ENCODE data around the gene KRTAP10-4. TPM values are rescaled to one million over a fixed set of nuclear protein-coding genes. Genes with fewer than 3 reads are reported as not detected.
"Not testable (repeated sequence)": the region's sequence is repeated elsewhere in the genome, so short reads cannot be mapped to it uniquely, and the experiment has no call there.

The KRTAP10-4 gene
- total and polyA plus RNA-seq, 2 donors from 2014 or later, result not detected

DNA sequence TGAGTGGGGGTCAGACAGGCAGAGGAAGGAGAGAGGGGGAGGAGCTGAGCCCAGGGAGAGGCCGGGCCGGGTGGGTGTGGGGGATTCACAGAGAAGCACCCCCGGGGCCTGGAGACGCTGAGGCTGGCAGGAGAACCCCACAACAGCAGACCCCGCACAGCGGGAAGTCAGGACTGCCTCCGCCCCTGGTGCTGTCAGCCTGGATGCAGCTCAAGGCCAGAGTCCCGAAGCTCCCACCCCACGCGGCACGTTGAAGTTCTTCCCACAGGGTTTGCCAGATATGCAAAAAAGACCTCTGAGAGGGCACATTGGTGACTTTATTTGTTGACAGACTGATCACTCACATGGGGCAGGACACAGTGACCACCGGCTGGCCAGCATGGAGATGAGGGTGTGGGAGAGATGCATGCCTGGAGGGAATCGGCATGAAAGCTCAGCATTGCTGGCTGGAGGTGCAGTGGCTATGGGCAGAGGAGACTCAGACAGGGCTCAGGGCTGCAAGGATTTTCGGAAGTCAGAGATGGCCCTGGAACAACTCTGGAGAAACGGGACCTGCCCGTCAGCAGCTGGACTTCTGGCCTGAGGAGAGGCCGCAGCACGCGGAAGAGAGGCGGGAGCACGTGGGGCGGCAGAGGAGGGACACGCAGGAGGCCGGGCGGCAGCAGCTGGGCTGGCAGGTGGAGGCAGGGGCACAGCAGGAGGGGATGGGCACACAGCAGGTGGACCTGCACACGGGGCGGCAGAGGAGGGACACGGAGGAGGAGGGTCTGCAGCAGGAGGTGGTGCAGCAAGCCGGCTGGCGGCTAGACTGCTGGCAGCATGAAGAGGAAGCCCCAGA, 15.8 kb upstream of the KRTAP10-4 start:
- FAIRE-seq (no peak), DNase-seq (peak in 1 of 5 donors; percentile 37)
- TF ChIP-seq, protein P1, sequence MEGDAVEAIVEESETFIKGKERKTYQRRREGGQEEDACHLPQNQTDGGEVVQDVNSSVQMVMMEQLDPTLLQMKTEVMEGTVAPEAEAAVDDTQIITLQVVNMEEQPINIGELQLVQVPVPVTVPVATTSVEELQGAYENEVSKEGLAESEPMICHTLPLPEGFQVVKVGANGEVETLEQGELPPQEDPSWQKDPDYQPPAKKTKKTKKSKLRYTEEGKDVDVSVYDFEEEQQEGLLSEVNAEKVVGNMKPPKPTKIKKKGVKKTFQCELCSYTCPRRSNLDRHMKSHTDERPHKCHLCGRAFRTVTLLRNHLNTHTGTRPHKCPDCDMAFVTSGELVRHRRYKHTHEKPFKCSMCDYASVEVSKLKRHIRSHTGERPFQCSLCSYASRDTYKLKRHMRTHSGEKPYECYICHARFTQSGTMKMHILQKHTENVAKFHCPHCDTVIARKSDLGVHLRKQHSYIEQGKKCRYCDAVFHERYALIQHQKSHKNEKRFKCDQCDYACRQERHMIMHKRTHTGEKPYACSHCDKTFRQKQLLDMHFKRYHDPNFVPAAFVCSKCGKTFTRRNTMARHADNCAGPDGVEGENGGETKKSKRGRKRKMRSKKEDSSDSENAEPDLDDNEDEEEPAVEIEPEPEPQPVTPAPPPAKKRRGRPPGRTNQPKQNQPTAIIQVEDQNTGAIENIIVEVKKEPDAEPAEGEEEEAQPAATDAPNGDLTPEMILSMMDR (IDR thresholded peaks at IDR 0.05; ENCODE audit: borderline replicate concordance, extremely low read depth, insufficient read depth), result no peak

DNA sequence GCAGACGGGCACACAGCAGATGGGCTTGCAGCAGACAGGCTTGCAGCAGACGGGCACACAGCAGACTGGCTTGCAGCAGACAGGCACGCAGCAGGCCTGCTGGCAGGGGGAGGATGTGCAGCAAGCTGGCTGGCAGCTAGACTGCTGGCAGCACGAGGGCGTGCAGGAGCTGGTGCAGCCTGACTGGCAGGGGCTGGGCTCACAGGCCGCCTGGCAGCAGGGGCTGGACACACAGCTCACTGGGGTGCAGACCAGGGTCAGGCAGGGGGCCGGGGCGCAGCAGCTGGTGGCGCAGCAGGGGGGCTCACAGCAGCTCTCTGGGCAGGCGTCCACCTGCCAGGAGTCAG, 15.2 kb upstream of the KRTAP10-4 start:
- H3K4me1 ChIP-seq (ENCODE audit: control insufficient read depth in 2 of 3, insufficient read depth in 2 of 3, low read depth in 1 of 3, low read length in 3 of 3); DNase-seq; H3K27me3 ChIP-seq (ENCODE audit: control insufficient read depth, insufficient read depth, low read length); intact Hi-C loops (cut with DNase I); H3K9me3 ChIP-seq (ENCODE audit: control insufficient read depth in 2 of 3, insufficient read depth in 1 of 3, low read length in 3 of 3); FAIRE-seq; H3K4me3 ChIP-seq (ENCODE audit: low read length in 3 of 3); H3K36me3 ChIP-seq (ENCODE audit: control insufficient read depth in 2 of 3, insufficient read depth in 3 of 3, low read length in 3 of 3); H3K9ac ChIP-seq (ENCODE audit: low read length in 3 of 3); H3K27ac ChIP-seq (ENCODE audit: low read depth in 2 of 2, low read length in 2 of 2): not testable (repeated sequence)

More for the DNA sequence above, 15.8 kb upstream of the KRTAP10-4 start:
- no peak overlapping the region for H3K4me3 ChIP-seq (ENCODE audit: low read length in 3 of 3)
- H3K9me3 ChIP-seq (ENCODE audit: control insufficient read depth in 2 of 3, insufficient read depth in 1 of 3, low read length in 3 of 3), result no peaks in the 10 kb centered on the region
- no peaks in the 10 kb centered on the region for H3K4me1 ChIP-seq (ENCODE audit: control insufficient read depth in 2 of 3, insufficient read depth in 2 of 3, low read depth in 1 of 3, low read length in 3 of 3)
- H3K36me3 ChIP-seq (ENCODE audit: control insufficient read depth in 2 of 3, insufficient read depth in 3 of 3, low read length in 3 of 3), result no peaks in the 10 kb centered on the region
- no peaks in the 10 kb centered on the region for H3K27me3 ChIP-seq (ENCODE audit: control insufficient read depth, insufficient read depth, low read length)
- H3K27ac ChIP-seq (ENCODE audit: low read depth in 2 of 2, low read length in 2 of 2), result no peak overlapping the region
- intact Hi-C loops (cut with DNase I), result no loop called here
- no peak overlapping the region for H3K9ac ChIP-seq (ENCODE audit: low read length in 3 of 3)

DNA sequence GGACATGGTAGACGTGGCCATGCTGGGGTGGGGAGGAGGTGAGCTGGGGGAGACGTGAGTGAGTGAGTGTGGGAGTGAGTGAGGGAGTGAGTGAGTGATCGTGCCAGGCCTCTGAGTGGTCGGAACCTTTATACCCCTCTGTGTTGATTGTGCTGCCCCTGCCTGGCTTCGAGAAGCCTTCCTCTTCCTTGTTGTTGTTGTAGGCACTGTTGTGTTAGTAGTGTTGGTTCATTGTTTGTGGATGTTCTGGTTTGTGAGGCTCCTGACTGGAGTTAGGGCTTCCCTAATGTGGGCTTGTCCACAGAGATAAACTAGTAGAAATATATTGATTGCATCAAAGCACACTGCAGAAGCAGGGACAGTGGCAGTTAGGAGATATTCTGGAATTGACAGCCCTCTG, 14.8 kb upstream of the KRTAP10-4 start, which contains the start of gene KRTAP10-3:
TSS of gene KRTAP10-3 (minus strand) at position 101 of the 400 bp plus-strand sequence. CDS start at position 21, 80 bp downstream.
- Histone ChIP-seq H3K4me3 (ENCODE audit: low read length in 3 of 3) (no peak within 1 kb of the TSS), H3K9ac (ENCODE audit: low read length in 3 of 3) (no peak within 1 kb of the TSS), H3K4me1 (ENCODE audit: control insufficient read depth in 2 of 3, insufficient read depth in 2 of 3, low read depth in 1 of 3, low read length in 3 of 3) (no peaks in the 10 kb centered on the region), H3K9me3 (ENCODE audit: control insufficient read depth in 2 of 3, insufficient read depth in 1 of 3, low read length in 3 of 3) (no peaks in the 10 kb centered on the region), H3K27ac (ENCODE audit: low read depth in 2 of 2, low read length in 2 of 2) (no peak within 1 kb of the TSS), H3K36me3 (ENCODE audit: control insufficient read depth in 2 of 3, insufficient read depth in 3 of 3, low read length in 3 of 3) (no peaks in the 10 kb centered on the region), H3K27me3 (ENCODE audit: control insufficient read depth, insufficient read depth, low read length) (no peaks in the 10 kb centered on the region)
- TF ChIP-seq, protein P1 (IDR thresholded peaks at IDR 0.05; ENCODE audit: borderline replicate concordance, extremely low read depth, insufficient read depth), result no peak
- FAIRE-seq, result no peak
- no peak for DNase-seq
- intact Hi-C loops (cut with DNase I), result no loop called here

DNA sequence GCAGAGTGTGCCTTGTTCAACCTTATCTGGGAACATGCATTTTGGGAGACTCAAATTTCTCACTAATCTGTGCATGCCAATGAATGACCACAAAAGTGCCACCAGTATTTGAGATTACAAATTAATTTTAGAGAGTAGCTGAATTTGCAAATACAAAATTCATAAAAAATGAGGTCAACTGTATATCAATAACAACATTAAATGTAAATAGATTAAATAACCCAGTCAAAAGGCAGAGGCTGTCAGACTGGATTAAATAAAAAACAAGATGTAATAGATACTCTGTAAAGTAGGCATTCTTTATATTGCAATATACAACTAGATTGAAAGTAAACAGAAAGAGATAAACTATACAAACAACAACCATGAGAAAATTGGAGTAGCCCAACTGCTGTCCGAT, 9.4 kb upstream of the KRTAP10-4 start:
- H3K9ac ChIP-seq (ENCODE audit: low read length in 3 of 3), result no peak overlapping the region
- TF ChIP-seq, protein P1 (IDR thresholded peaks at IDR 0.05; ENCODE audit: borderline replicate concordance, extremely low read depth, insufficient read depth), result no peak
- H3K4me1 ChIP-seq (ENCODE audit: control insufficient read depth in 2 of 3, insufficient read depth in 2 of 3, low read depth in 1 of 3, low read length in 3 of 3), result no peaks in the 10 kb centered on the region
- no peak overlapping the region for H3K27ac ChIP-seq (ENCODE audit: low read depth in 2 of 2, low read length in 2 of 2)
- H3K27me3 ChIP-seq (ENCODE audit: control insufficient read depth, insufficient read depth, low read length), result no peaks in the 10 kb centered on the region
- no peak overlapping the region for H3K4me3 ChIP-seq (ENCODE audit: low read length in 3 of 3)
- FAIRE-seq, result no peak
- H3K9me3 ChIP-seq (ENCODE audit: control insufficient read depth in 2 of 3, insufficient read depth in 1 of 3, low read length in 3 of 3), result no peaks in the 10 kb centered on the region
- DNase-seq, result no peak
- intact Hi-C loops (cut with DNase I), result no loop called here
- H3K36me3 ChIP-seq (ENCODE audit: control insufficient read depth in 2 of 3, insufficient read depth in 3 of 3, low read length in 3 of 3), result no peaks in the 10 kb centered on the region

Measured in kidney (tissue), 14 donors.